HepG2 (cell line): ENCODE data around the gene MED9. TPM values are rescaled to one million over a fixed set of nuclear protein-coding genes. Genes with fewer than 3 reads are reported as not detected.
A peak's percentile ranks its signal among the peaks of the same experiment; 100 is the strongest.

Experiments used
- BCL6 ChIP-seq: IDR thresholded peaks from 2 replicates; pipeline ENCODE4 v1.6.1; 2016; ENCODE audit warnings: missing genetic modification reagents, missing compliant biosample characterization
- CBFB ChIP-seq: sonication (generic); formaldehyde crosslinking; IDR thresholded peaks from 2 replicates; pipeline ENCODE4 v1.4.0; 2020; ENCODE audit warnings: missing genetic modification reagents
- FOSL1 ChIP-seq: sonication (generic); formaldehyde crosslinking; IDR thresholded peaks from 2 replicates; pipeline ENCODE4 v1.9.0; 2021; ENCODE audit warnings: missing genetic modification reagents, borderline replicate concordance
- FOXK1 ChIP-seq: sonication (generic); formaldehyde crosslinking; IDR thresholded peaks from 2 replicates; pipeline ENCODE4 v1.4.0; 2020; ENCODE audit warnings: low read depth, missing genetic modification reagents, borderline replicate concordance
- KLF9 ChIP-seq: IDR thresholded peaks from 2 replicates; pipeline ENCODE4 v1.6.1; 2016; ENCODE audit warnings: low read depth
- NKX3-1 ChIP-seq: sonication (generic); formaldehyde crosslinking; IDR thresholded peaks from 2 replicates; pipeline ENCODE4 v1.5.0; 2020; ENCODE audit warnings: missing genetic modification reagents
- NONO ChIP-seq, 2 experiments: fragments of 450-650 bp in 1 of 2; sonication (generic) in 1 of 2; formaldehyde crosslinking in 1 of 2; IDR thresholded peaks in 1 of 2; conservative IDR thresholded peaks in 1 of 2; 2 replicates each; pipeline versions ENCODE4 v1.6.1 to v1.8.0; 2017 to 2022; ENCODE audit warnings: mild to moderate bottlenecking in 1 of 2, missing genetic modification reagents in 1 of 2, moderate library complexity in 1 of 2
- PHF5A ChIP-seq: IDR thresholded peaks from one replicate; pipeline ENCODE4 v1.6.1; 2018; ENCODE audit warnings: low read depth, missing genetic modification reagents; ENCODE audit not compliant: unreplicated experiment
- SP5 ChIP-seq: IDR thresholded peaks from 2 replicates; pipeline ENCODE4 v1.6.1; 2016; ENCODE audit warnings: low read depth, borderline replicate concordance
- ZFP82 ChIP-seq: sonication (generic); formaldehyde crosslinking; IDR thresholded peaks from 2 replicates; pipeline ENCODE4 v1.5.1; 2020; ENCODE audit warnings: mild to moderate bottlenecking, missing genetic modification reagents, borderline replicate concordance
- ZMYM3 ChIP-seq: sonication (generic); formaldehyde crosslinking; IDR thresholded peaks from 2 replicates; pipeline ENCODE4 v1.5.1; 2020; ENCODE audit warnings: mild to moderate bottlenecking, missing genetic modification reagents
- polyA plus RNA-seq, 8 experiments: library from polyadenylated mRNA; depleted of rRNA in 3 of 8; stranded (reverse) in 7 of 8; unstranded in 1 of 8; fragments of >200 nt; fragmentation: Illumina TruSeq in 4 of 8; extraction: Trizol in 4 of 8; gene quantifications; 2 replicates each; pipeline versions ENCODE4 v1.2.1 to v1.2.3, GENCODE V29; 2011 to 2016; ENCODE audit warnings: low read depth in 4 of 8, missing spikeins in 1 of 8, mixed read lengths in 1 of 8; ENCODE audit not compliant: insufficient read depth in 1 of 8
- total RNA-seq, 5 experiments: library from RNA; depleted of rRNA; stranded (reverse); fragments of >200 nt; fragmentation: Illumina TruSeq; extraction: Trizol; gene quantifications; 2 replicates each; pipeline ENCODE4 v1.2.3, GENCODE V29; 2016; ENCODE audit warnings: low read depth in 1 of 5
- TF ChIP-seq, protein P1 (sequence below): sonication (generic); formaldehyde crosslinking; conservative IDR thresholded peaks from 2 replicates; pipeline ENCODE4 v1.8.0; 2022; ENCODE audit warnings: mild to moderate bottlenecking, moderate library complexity, missing genetic modification reagents
- TF ChIP-seq, protein P2 (sequence below), 2 experiments: sonication (generic) in 1 of 2; formaldehyde crosslinking in 1 of 2; IDR thresholded peaks; 2 replicates each; pipeline versions ENCODE4 v1.6.1 to v1.9.0; 2014 to 2022; ENCODE audit warnings: antibody characterized with exemption in 1 of 2, borderline replicate concordance in 1 of 2, inconsistent platforms in 1 of 2, low read depth in 1 of 2, missing genetic modification reagents in 1 of 2
- TF ChIP-seq, protein P3 (sequence below): sonication (generic); formaldehyde crosslinking; IDR thresholded peaks from 2 replicates; pipeline ENCODE4 v1.9.0; 2021; ENCODE audit warnings: missing genetic modification reagents, borderline replicate concordance
- TF ChIP-seq, protein P4 (sequence below): sonication (generic); formaldehyde crosslinking; IDR thresholded peaks from 2 replicates; pipeline ENCODE4 v1.4.0; 2020; ENCODE audit warnings: missing genetic modification reagents, borderline replicate concordance

MED9 gene
- total and polyA plus RNA-seq, 2 of the 13 experiments (the other 11 are each of a cell fraction or from before 2014, with no cell fraction given) = 11.9 to 15.1 TPM

DNA sequence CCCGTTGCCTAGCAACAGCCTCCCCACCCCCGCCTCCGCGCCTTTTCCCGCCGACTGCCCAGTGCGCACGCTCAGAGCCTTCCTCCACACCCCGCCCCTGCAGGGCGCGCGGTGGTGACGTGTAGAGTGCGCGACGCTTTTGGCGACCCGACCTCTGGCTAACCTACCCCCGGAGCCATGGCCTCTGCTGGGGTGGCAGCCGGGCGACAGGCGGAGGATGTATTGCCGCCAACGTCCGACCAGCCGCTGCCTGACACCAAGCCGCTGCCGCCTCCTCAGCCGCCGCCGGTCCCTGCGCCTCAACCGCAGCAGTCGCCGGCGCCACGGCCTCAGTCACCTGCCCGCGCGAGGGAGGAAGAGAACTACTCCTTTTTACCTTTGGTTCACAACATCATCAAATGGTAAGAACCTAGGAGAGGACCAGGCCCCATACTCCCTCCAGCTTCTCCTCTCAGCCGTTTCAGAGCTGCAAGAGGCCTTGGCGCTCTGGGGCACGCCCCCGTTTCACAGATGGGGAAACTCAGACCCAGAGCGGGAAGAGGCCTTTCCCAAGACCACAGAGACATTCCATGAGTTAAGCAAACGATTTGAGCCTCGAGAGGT is at the start of gene MED9 (continued):
- TF ChIP-seq, protein P1, sequence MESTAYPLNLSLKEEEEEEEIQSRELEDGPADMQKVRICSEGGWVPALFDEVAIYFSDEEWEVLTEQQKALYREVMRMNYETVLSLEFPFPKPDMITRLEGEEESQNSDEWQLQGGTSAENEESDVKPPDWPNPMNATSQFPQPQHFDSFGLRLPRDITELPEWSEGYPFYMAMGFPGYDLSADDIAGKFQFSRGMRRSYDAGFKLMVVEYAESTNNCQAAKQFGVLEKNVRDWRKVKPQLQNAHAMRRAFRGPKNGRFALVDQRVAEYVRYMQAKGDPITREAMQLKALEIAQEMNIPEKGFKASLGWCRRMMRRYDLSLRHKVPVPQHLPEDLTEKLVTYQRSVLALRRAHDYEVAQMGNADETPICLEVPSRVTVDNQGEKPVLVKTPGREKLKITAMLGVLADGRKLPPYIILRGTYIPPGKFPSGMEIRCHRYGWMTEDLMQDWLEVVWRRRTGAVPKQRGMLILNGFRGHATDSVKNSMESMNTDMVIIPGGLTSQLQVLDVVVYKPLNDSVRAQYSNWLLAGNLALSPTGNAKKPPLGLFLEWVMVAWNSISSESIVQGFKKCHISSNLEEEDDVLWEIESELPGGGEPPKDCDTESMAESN = no peak; the same call in 1 of the 2 replicates
- TF ChIP-seq ZFP82 (CRISPR knock-in tag) (no peak), KLF9 (0 out of 2 replicates have a peak, but pooled peaks have one; percentile 77), BCL6 (peak; percentile 47), FOXK1 (CRISPR knock-in tag) (peak; percentile 84; the same call in 1 of the 2 replicates), SP5 (peak; percentile 15; the same call in 1 of the 2 replicates), PHF5A (no peak), NKX3-1 (0 out of 2 replicates have a peak, but pooled peaks have one; percentile 32), FOSL1 (CRISPR knock-in tag) (no peak), NONO (IDR thresholded peaks at IDR 0.05) (no peak), NONO (CRISPR knock-in tag; conservative IDR thresholded peaks at IDR 0.05) (peak; percentile 85), CBFB (CRISPR knock-in tag) (peak; percentile 81; the same call in 1 of the 2 replicates), ZMYM3 (CRISPR knock-in tag) (peak; percentile 62)
- TF ChIP-seq, protein P2, sequence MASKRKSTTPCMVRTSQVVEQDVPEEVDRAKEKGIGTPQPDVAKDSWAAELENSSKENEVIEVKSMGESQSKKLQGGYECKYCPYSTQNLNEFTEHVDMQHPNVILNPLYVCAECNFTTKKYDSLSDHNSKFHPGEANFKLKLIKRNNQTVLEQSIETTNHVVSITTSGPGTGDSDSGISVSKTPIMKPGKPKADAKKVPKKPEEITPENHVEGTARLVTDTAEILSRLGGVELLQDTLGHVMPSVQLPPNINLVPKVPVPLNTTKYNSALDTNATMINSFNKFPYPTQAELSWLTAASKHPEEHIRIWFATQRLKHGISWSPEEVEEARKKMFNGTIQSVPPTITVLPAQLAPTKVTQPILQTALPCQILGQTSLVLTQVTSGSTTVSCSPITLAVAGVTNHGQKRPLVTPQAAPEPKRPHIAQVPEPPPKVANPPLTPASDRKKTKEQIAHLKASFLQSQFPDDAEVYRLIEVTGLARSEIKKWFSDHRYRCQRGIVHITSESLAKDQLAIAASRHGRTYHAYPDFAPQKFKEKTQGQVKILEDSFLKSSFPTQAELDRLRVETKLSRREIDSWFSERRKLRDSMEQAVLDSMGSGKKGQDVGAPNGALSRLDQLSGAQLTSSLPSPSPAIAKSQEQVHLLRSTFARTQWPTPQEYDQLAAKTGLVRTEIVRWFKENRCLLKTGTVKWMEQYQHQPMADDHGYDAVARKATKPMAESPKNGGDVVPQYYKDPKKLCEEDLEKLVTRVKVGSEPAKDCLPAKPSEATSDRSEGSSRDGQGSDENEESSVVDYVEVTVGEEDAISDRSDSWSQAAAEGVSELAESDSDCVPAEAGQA (IDR thresholded peaks at IDR 0.05; ENCODE audit: low read depth) = peak; percentile 92
- TF ChIP-seq, protein P2 (CRISPR knock-in tag; IDR thresholded peaks at IDR 0.05; ENCODE audit: borderline replicate concordance) = no peak
- TF ChIP-seq, protein P3, sequence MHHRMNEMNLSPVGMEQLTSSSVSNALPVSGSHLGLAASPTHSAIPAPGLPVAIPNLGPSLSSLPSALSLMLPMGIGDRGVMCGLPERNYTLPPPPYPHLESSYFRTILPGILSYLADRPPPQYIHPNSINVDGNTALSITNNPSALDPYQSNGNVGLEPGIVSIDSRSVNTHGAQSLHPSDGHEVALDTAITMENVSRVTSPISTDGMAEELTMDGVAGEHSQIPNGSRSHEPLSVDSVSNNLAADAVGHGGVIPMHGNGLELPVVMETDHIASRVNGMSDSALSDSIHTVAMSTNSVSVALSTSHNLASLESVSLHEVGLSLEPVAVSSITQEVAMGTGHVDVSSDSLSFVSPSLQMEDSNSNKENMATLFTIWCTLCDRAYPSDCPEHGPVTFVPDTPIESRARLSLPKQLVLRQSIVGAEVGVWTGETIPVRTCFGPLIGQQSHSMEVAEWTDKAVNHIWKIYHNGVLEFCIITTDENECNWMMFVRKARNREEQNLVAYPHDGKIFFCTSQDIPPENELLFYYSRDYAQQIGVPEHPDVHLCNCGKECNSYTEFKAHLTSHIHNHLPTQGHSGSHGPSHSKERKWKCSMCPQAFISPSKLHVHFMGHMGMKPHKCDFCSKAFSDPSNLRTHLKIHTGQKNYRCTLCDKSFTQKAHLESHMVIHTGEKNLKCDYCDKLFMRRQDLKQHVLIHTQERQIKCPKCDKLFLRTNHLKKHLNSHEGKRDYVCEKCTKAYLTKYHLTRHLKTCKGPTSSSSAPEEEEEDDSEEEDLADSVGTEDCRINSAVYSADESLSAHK = no peak
- TF ChIP-seq, protein P4, sequence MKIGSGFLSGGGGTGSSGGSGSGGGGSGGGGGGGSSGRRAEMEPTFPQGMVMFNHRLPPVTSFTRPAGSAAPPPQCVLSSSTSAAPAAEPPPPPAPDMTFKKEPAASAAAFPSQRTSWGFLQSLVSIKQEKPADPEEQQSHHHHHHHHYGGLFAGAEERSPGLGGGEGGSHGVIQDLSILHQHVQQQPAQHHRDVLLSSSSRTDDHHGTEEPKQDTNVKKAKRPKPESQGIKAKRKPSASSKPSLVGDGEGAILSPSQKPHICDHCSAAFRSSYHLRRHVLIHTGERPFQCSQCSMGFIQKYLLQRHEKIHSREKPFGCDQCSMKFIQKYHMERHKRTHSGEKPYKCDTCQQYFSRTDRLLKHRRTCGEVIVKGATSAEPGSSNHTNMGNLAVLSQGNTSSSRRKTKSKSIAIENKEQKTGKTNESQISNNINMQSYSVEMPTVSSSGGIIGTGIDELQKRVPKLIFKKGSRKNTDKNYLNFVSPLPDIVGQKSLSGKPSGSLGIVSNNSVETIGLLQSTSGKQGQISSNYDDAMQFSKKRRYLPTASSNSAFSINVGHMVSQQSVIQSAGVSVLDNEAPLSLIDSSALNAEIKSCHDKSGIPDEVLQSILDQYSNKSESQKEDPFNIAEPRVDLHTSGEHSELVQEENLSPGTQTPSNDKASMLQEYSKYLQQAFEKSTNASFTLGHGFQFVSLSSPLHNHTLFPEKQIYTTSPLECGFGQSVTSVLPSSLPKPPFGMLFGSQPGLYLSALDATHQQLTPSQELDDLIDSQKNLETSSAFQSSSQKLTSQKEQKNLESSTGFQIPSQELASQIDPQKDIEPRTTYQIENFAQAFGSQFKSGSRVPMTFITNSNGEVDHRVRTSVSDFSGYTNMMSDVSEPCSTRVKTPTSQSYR (CRISPR knock-in tag) = peak; percentile 48; the same call in 1 of the 2 replicates
